GM12892 (cell line): ENCODE results near the gene SERGEF.
"Not testable (repeated sequence)": the region's sequence is repeated elsewhere in the genome, so short reads cannot be mapped to it uniquely, and the experiment has no call there.

Experiments
- DNase-seq: peaks from one replicate; pipeline ENCODE4 v3.0.0; 2011; ENCODE audit not compliant: insufficient read length
- FAIRE-seq: peaks from 2 replicates; lab custom pipeline; 2011; peaks lifted over from hg19 to GRCh38; lab: Jason Lieb, UNC
- POLR2A ChIP-seq: IDR thresholded peaks from 2 replicates; pipeline ENCODE4 v1.6.1; 2011; ENCODE audit warnings: low read depth, low read length, control low read depth
- POLR2AphosphoS5 ChIP-seq: IDR thresholded peaks from 2 replicates; pipeline ENCODE4 v1.6.1; 2011; ENCODE audit warnings: low read depth, low read length, control low read depth
- TAF1 ChIP-seq: IDR thresholded peaks from 2 replicates; pipeline ENCODE4 v1.6.1; 2011; ENCODE audit warnings: low read depth, mild to moderate bottlenecking, control low read depth, low read length, borderline replicate concordance

Gene SERGEF

DNA sequence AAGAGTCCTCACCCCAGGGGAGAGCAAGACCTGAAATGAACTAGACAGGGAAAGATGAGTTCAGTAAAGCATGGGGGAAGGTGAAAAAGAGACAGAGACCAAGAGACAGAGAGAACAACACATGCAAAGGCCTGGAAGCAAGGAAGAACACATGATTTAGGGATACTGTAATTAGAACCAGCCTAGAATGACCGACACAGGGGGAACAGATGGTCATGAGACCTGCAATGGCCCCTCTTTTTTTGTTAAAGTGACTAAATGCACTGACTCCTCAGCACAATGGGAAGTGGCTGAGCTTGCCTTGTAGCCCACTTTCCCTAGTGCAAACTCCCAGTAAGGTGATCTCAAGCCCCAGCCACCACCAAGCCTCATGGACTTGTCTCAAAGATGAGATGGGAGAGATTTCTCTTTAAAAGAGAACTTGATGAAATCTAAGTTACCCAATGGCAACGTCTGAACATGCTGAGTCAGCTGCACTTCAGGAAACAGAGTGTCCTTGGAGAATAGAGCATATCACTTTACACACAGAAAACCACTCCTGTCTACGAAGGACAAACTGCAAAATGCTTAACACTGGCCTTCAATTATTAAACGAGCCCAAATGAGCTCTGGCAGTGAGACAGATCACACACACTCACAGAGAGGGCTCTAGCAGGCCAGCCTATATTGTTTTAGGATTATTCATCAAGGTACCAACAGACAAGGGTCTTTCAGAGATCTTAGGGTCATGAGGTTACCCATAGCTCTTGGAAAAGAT is 91.0 kb downstream of the SERGEF start:
- FAIRE-seq, result peak; percentile 73
- TF ChIP-seq POLR2AphosphoS5 (no peak), POLR2A (no peak), TAF1 (no peak)
- DNase-seq, result no peak

DNA sequence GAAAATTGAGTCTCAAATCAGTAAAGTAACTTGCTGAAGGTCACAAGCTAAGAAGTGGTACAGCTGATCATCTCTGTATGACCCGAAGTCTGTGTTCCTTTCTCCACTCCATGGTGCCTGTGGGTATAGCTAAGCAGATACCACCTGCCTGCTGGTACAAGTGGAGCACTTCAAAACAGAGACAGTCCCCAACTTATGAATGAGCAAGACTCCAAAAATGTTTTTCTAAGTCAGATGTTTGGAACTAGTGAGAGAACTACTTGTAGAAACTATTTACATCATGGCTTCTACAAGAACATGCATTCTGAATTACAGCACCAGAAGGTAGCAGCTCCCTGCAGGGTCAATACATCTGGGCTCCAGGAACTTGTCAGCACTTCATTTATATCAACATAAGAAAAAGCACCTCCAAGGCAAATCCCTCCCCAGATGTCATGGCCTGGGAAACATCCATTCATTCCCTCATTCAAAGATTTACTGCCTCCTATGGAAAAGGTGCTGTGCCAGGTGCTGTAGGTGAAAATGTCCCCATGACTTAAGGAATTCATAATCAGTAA is 94.7 kb downstream of the SERGEF start:
- DNase-seq, result no peak

DNA sequence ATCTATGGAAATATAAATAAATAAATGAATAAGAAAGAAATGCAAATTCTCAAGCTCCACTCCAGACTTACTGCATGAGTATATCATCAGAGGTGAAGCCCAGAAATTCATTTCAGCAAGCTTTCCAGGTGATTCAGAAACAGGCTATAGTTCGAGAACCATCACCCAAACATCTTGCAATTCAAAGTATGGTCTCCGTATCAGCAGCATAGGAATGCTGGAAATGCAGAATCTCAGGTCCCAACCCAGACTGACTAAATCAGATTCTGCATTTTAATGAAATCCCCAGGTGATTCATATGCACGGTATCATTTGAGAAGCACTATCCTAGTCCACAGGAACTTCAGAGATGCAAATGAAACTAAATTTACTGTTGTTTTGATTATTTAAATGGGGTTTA is 95.3 kb downstream of the SERGEF start:
- FAIRE-seq (no peak), DNase-seq (no peak)
- TF ChIP-seq POLR2A (no peak), POLR2AphosphoS5 (no peak), TAF1 (no peak)

More for the DNA sequence above, 94.7 kb downstream of the SERGEF start:
- TF ChIP-seq POLR2AphosphoS5 (no peak), TAF1 (no peak), POLR2A (no peak)
- FAIRE-seq, result no peak

DNA sequence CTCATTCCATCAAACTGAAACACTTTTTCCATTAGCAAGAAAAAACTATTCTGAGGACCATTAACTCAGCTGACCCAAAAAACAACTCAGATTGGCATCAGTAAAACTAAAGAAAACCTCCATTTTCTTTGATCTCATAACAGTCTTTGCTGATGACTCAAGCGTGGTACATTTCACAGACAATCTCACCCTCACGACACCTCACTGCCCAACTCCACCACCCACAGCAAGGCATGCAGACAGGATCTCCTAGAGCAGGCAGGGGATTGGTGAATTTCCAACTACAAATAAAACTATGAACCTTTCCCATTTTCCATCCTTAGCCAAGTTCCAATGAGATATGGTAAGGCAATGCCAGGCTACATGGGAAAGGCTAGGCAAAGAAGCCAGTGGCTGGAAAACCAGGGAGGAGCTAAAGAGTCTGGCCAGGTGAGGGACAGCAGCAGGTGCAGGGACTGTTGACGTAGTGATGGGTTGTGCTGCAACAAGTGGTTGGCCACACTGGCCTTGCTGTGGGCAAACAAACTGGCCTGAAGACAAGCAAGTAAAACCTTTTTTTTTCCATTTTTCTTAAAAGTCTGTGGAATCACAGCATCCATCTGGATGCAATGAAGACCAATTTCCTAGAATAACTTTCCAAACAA is 97.2 kb downstream of the SERGEF start:
- DNase-seq, result no peak
- FAIRE-seq, result peak; percentile 24
- TF ChIP-seq TAF1 (no peak), POLR2AphosphoS5 (no peak), POLR2A (no peak)

DNA sequence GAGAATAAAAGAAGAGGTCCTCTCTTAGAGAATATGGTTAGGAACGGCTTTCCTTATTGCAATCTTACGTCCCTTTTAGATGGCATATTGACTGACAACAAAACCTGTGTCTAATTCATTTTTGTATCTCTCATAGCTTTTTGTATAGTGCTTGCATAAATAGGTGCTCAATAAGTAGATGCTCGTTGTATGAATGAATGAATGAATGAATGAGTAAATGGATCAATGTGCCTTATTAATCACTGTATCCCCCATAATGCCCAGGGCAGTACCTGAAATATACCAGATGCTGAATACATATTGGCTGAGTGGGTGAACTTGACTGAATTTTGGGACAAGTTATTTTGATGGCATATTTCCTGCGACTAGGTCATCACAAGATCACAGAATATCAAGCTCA is 97.9 kb downstream of the SERGEF start:
- DNase-seq (no peak), FAIRE-seq (no peak)
- TF ChIP-seq POLR2A, result no peak

DNA sequence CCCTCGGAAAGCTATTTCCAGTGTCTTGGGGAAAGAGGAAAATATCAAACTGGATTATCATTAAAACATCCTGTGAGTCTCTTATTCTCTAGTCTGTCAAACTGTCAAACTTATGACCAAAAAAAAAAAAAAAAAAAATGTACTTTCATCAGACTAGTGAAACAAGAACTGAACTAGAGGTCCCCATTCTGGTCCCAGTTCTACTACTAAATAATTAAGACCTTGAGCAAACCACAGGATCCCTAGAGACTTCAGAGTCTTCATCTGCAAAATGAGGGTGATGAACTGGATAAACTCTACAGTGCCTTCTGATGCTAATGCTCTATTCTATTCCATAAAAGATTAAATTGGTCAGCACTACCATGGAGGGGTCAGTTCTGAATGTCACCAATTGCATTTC is 105.8 kb downstream of the SERGEF start:
- FAIRE-seq, result no peak
- no peak for TF ChIP-seq POLR2AphosphoS5
- TF ChIP-seq POLR2A, result no peak
- no peak for TF ChIP-seq TAF1
- DNase-seq, result no peak

DNA sequence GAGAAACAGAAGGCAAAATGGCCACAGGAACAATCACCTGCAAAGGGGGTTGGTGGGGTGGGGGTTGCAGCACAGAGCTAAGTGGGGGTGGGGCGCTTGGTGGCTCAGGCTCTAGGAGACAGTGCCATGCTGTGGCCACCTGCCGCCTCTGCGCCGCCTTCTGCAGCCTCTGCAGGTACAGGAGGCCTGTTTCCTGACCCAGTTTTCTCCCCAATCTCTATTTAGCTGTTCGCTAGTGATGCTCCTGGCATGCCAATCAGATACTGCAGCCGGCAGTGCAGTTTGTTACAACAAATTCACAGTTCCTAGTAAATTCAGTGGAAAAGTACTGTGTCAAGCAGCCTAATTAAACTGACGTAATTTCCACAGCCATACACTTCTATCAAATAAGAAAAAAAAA is 106.4 kb downstream of the SERGEF start:
- TF ChIP-seq TAF1 (no peak), POLR2A (no peak)
- DNase-seq (no peak), FAIRE-seq (no peak)

DNA sequence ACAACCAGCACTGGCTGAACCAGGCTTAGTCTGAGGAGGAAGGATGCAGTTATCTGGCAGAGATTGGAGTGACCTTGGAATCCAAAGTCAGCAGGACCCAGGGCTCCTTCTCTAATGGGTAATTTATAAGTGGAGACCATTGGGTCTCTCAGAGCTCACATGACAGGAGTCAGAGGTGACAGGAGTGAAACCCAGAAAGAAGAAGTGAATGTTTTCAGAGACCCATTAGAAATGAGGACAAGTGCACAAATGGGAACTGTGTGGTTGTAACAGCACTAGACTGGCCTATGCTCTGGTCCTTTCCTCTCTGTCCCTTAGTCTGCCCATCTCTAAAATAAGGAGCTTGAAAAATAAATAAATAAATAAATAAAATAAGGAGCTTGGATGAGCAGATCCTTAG is 107.4 kb downstream of the SERGEF start:
- no peak for TF ChIP-seq TAF1
- TF ChIP-seq POLR2AphosphoS5, result no peak
- TF ChIP-seq POLR2A, result no peak
- FAIRE-seq (no peak), DNase-seq (peak; percentile 13)

DNA sequence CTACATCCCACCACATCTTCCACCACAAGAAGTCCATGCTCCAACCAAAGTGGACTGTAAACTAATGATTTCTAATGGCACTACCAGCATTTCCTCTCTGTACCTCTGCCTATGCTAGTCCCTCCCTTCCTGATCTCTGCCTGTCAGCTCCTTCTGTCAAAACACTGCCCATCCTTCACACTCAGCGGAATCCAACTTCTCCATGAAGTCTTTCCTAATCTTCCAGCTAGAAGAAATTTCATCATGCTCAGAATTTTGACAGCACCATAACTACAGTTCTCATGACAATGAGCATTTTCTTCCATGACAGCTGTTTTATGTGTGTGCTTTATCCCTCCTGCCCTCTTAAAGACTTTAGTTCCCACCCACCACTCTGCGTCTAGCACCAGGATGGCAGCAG is 111.4 kb downstream of the SERGEF start:
- FAIRE-seq, result no peak
- no peak for DNase-seq
- TF ChIP-seq POLR2AphosphoS5 (no peak), POLR2A (no peak), TAF1 (no peak)

DNA sequence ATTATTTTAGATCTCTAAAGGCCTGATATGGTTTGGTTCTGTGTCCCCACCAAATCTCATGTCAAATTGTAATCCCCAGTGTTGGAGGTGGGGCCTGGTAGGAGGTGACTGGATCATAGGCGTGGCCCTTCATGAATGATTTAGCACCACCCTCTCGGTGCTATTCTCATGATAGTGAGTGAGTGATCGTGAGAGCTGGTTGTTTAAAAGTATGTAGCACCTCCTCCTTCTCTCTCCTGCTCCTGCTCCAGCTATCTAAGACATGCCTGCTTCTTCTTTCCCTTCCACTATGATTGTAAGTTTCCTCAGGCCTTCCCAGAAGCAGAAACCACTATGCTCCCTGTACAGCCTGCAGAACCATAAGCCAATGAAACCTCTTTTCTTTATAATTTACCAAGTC is 114.1 kb downstream of the SERGEF start:
- FAIRE-seq, result no peak
- TF ChIP-seq TAF1, result no peak
- no peak for TF ChIP-seq POLR2AphosphoS5
- TF ChIP-seq POLR2A, result no peak

DNA sequence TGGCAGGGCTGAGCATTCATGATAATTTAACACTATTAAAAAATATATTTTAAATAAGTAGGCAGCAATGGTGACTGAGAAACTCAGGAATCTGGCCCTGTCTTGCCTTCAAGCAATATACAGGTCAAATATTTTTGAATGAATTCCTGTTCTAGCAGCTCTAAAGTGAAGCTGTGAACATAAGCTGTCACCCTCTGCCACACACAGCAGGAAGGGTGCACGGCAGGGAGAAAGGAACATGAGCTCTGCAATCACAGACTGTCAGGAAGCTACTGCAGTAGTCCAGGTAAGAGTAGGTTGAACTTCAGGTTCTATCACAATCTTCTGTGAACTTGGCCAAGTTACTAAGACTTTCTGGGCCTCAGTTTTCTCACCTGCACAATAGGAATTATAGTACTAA is 114.8 kb downstream of the SERGEF start:
- FAIRE-seq, result no peak
- no peak for TF ChIP-seq TAF1
- no peak for TF ChIP-seq POLR2AphosphoS5
- no peak for TF ChIP-seq POLR2A

More for the DNA sequence above, 114.1 kb downstream of the SERGEF start:
- no peak for DNase-seq

DNA sequence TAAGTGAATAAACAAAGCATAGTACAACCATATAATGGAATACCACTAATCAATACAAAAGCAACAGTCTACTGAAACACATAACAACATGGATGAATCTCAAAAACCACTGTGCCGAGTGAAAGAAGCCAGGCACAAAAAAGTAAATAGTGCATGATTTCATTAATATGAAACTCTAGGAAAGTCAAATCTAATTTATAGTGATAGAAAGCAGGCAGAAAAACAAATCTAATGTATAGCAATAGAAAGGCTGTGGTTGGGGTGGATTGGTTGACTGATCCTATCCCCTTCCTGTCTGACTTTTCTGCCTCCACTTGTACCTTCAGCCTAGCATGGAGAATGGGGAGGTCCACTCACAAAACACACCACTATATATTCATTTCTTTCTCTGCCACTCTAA is 115.4 kb downstream of the SERGEF start:
- FAIRE-seq (no peak), DNase-seq (no peak)
- TF ChIP-seq TAF1, result no peak

More for the DNA sequence above, 114.8 kb downstream of the SERGEF start:
- DNase-seq, result no peak

DNA sequence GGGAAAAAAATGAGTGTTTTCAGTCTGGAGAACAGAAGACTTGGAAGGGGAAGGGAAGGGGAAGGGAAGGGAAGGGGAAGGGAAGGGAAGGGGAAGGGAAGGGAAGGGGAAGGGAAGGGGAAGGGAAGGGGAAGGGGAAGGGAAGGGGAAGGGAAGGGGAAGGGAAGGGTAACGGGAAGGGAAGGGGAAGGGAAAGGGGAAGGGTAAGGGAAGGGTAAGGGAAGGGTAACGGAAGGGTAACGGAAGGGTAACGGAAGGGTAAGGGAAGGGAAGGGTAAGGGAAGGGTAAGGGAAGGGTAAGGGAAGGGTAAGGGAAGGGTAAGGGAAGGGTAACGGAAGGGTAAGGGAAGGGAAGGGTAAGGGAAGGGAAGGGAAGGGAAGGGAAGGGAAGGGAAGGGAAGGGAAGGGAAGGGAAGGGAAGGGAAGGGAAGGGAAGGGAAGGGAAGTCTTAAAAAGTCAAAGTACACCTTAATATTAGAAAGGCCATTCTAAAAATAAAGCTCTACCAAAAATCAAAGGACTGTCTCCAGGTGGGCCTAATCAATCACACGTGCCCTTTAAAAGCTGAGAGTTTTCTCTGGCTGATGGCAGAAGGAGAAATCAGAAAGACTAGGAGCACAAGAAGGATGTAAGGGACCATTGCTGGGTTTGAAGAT is 116.2 kb downstream of the SERGEF start:
- not testable (repeated sequence) for FAIRE-seq

More for the DNA sequence above, 116.2 kb downstream of the SERGEF start:
- not testable (repeated sequence) for DNase-seq
